ENCODE data around the gene PDZD8.

DNA sequence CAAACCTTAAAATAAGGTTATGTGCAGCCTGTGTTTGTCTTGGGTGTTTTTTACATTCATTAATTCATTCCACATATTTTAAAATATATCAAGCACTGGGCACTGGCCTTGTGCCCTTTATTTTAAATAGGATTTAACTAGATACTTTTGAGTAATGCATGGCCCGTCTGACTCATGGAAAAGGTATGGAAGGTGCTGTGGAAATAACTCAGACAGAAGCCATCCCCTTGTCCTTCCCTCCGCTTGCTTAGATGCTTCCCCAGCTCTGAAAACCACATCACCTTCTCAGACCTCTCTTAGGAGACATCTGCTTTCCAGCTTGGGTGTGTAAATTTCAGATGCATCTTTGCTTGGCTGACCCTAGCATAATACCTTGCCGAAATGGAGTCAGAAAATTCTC lies 103.8 kb downstream of the PDZD8 start:
- TF ChIP-seq, protein P1, sequence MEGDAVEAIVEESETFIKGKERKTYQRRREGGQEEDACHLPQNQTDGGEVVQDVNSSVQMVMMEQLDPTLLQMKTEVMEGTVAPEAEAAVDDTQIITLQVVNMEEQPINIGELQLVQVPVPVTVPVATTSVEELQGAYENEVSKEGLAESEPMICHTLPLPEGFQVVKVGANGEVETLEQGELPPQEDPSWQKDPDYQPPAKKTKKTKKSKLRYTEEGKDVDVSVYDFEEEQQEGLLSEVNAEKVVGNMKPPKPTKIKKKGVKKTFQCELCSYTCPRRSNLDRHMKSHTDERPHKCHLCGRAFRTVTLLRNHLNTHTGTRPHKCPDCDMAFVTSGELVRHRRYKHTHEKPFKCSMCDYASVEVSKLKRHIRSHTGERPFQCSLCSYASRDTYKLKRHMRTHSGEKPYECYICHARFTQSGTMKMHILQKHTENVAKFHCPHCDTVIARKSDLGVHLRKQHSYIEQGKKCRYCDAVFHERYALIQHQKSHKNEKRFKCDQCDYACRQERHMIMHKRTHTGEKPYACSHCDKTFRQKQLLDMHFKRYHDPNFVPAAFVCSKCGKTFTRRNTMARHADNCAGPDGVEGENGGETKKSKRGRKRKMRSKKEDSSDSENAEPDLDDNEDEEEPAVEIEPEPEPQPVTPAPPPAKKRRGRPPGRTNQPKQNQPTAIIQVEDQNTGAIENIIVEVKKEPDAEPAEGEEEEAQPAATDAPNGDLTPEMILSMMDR (IDR thresholded peaks at IDR 0.05), result no peak
- no peak for TF ChIP-seq POLR2A (IDR thresholded peaks at IDR 0.05)
- no peak for TF ChIP-seq POLR2AphosphoS5 (IDR thresholded peaks at IDR 0.05)

Measured in prostate gland (tissue), 2 donors.